ENCODE data around the gene SLC46A3. TPM values are rescaled to one million over a fixed set of nuclear protein-coding genes. Genes with fewer than 3 reads are reported as not detected.

SLC46A3 gene
- total RNA-seq, 2 donors from 2014 or later, result 6.6 to 11.7 TPM

GRCh38 chr13:28654276-28654675 is 64.5 kb downstream of the SLC46A3 start:
- Histone ChIP-seq H3K9me3 (no peaks in the 10 kb centered on the region), H3K27ac (no peak overlapping the region), H3K4me1 (peaks cover 9% of the 10 kb centered on the region), H3K36me3 (replicated peaks in 1 of 2; ENCODE audit: insufficient read depth in 1 of 2, low read depth in 2 of 2) (no peaks in the 10 kb centered on the region), H3K4me3 (no peak overlapping the region), H3K27me3 (no peaks in the 10 kb centered on the region)
- intact Hi-C loops (cut with DNase I), result no loop called here
- ATAC-seq (no peak), DNase-seq (no peak)
- WGBS, 2 donors, result 88 to 97% methylated on average over 1 of the region's 1 CpG
- TF ChIP-seq POLR2A (IDR thresholded peaks at IDR 0.05), result no peak
- TF ChIP-seq CTCF (IDR thresholded peaks at IDR 0.05), result no peak

- H3K27ac ChIP-seq, result no peak overlapping the region
- intact Hi-C loops (cut with DNase I), result no loop called here
- DNase-seq, result no peak
- no peak for ATAC-seq
- H3K9me3 ChIP-seq, result no peaks in the 10 kb centered on the region
- WGBS, 2 donors, result 31 to 75% methylated on average over 1 of the region's 1 CpG
- no peaks in the 10 kb centered on the region for H3K27me3 ChIP-seq
- no peak overlapping the region for H3K4me3 ChIP-seq
- H3K4me1 ChIP-seq, result peaks cover 9% of the 10 kb centered on the region
- no peak for TF ChIP-seq POLR2A (IDR thresholded peaks at IDR 0.05)
- TF ChIP-seq CTCF (IDR thresholded peaks at IDR 0.05), result no peak
- H3K36me3 ChIP-seq (replicated peaks in 1 of 2; ENCODE audit: insufficient read depth in 1 of 2, low read depth in 2 of 2), result no peaks in the 10 kb centered on the region
These were observed 65.7 kb downstream of the SLC46A3 start for GRCh38 chr13:28653111-28653510.

GRCh38 chr13:28651810-28652401 is 66.9 kb downstream of the SLC46A3 start:
- no peak overlapping the region for H3K4me3 ChIP-seq
- intact Hi-C loops (cut with DNase I), result no loop called here
- 64 to 67% methylated on average over 7 of the region's 7 CpGs for WGBS, 2 donors
- no peak overlapping the region for H3K27ac ChIP-seq
- ATAC-seq (no peak), DNase-seq (no peak)
- H3K9me3 ChIP-seq, result no peaks in the 10 kb centered on the region
- TF ChIP-seq CTCF (IDR thresholded peaks at IDR 0.05), result no peak
- no peak for TF ChIP-seq POLR2A (IDR thresholded peaks at IDR 0.05)
- H3K4me1 ChIP-seq, result no peaks in the 10 kb centered on the region
- no peaks in the 10 kb centered on the region for H3K36me3 ChIP-seq (replicated peaks in 1 of 2; ENCODE audit: insufficient read depth in 1 of 2, low read depth in 2 of 2)
- H3K27me3 ChIP-seq, result no peaks in the 10 kb centered on the region

- H3K27ac ChIP-seq, result no peak overlapping the region
- H3K36me3 ChIP-seq (replicated peaks in 1 of 2; ENCODE audit: insufficient read depth in 1 of 2, low read depth in 2 of 2), result no peaks in the 10 kb centered on the region
- H3K27me3 ChIP-seq, result no peaks in the 10 kb centered on the region
- ATAC-seq, result no peak
- TF ChIP-seq CTCF (IDR thresholded peaks at IDR 0.05) (no peak), POLR2A (IDR thresholded peaks at IDR 0.05) (no peak)
- WGBS, 2 donors, result 91% methylated on average over 2 of the region's 2 CpGs
- intact Hi-C loops (cut with DNase I), result no loop called here
- DNase-seq, result no peak
- no peaks in the 10 kb centered on the region for H3K4me1 ChIP-seq
- H3K9me3 ChIP-seq, result no peaks in the 10 kb centered on the region
- H3K4me3 ChIP-seq, result no peak overlapping the region
These were observed 68.5 kb downstream of the SLC46A3 start for GRCh38 chr13:28650284-28650683.

Small RNA genes within 50 kb of the gene (small RNA-seq; reads per million reads assigned to genes)
- not detected for gene RNU6-53P

Other genes with a start within 250 kb of the SLC46A3 start
- 10 to 100 TPM; 15.3 to 20.4 TPM for gene FLT1, start 223.8 kb downstream of the SLC46A3 start, total RNA-seq
- gene POMP, start 59.8 kb downstream of the SLC46A3 start, total RNA-seq, result 10 to 100 TPM; 10.6 to 39.9 TPM
- 1 to 10 TPM; 4.0 to 5.4 TPM for gene MTUS2, start 101.4 kb upstream of the SLC46A3 start, total RNA-seq

Data from body of pancreas (tissue), 4 donors.